DMS114 treated with DMSO at 0.1 percent for 48 hours (cell line): ENCODE measurements around the gene ZNRF3.

Experiments
- DNase-seq: peaks from one replicate; lab custom pipeline; 2025; ENCODE audit not compliant: unreplicated experiment; lab: John Stamatoyannopoulos, UW

ZNRF3 gene

GRCh38 chr22:29060251-29060869 lies 177.0 kb downstream of the ZNRF3 start:
- DNase-seq, result no peak

GRCh38 chr22:29060931-29061330 lies 177.6 kb downstream of the ZNRF3 start:
- no peak for DNase-seq

- no peak for DNase-seq
Measured at GRCh38 chr22:29061773-29062172, 178.4 kb downstream of the ZNRF3 start, which contains the start of gene C22orf31. TSS of gene C22orf31 (minus strand) at chr22:29061831. CDS start at chr22:29061792, 39 bp downstream.

GRCh38 chr22:29062286-29062821 lies 179.0 kb downstream of the ZNRF3 start:
- DNase-seq, result no peak

GRCh38 chr22:29065468-29066190 lies 182.3 kb downstream of the ZNRF3 start:
- DNase-seq, result no peak

- no peak for DNase-seq
Measured at GRCh38 chr22:29069463-29069862, 186.1 kb downstream of the ZNRF3 start.

- DNase-seq, result no peak
Measured at GRCh38 chr22:29070490-29070889, 187.1 kb downstream of the ZNRF3 start.

- no peak for DNase-seq
Measured at GRCh38 chr22:29071261-29072045, 188.1 kb downstream of the ZNRF3 start.

GRCh38 chr22:29072193-29072978 lies 189.0 kb downstream of the ZNRF3 start:
- peak; percentile 33 for DNase-seq

- DNase-seq, result no peak
Measured at GRCh38 chr22:29072979-29073617, 189.7 kb downstream of the ZNRF3 start, which contains the start of gene KREMEN1. TSS of gene KREMEN1 (plus strand) at chr22:29073035. CDS start at chr22:29073131, 96 bp downstream.

- no peak for DNase-seq
Measured at GRCh38 chr22:29073618-29074275, 190.4 kb downstream of the ZNRF3 start.

- no peak for DNase-seq
Measured at GRCh38 chr22:29074276-29074772, 191.0 kb downstream of the ZNRF3 start.

- no peak for DNase-seq
Measured at GRCh38 chr22:29078036-29078868, 194.9 kb downstream of the ZNRF3 start.

GRCh38 chr22:29078869-29079207 lies 195.5 kb downstream of the ZNRF3 start:
- no peak for DNase-seq

GRCh38 chr22:29079218-29079901 lies 196.0 kb downstream of the ZNRF3 start:
- no peak for DNase-seq

GRCh38 chr22:29080106-29080975 lies 197.0 kb downstream of the ZNRF3 start:
- no peak for DNase-seq
